ENCODE data around the gene SUPT6H.
A peak's percentile ranks its signal among the peaks of the same experiment; 100 is the strongest.

Gene SUPT6H

GRCh38 chr17:28716740-28717577, 55.0 kb downstream of the SUPT6H start:
- TF ChIP-seq EZH2 (IDR thresholded peaks at IDR 0.05; ENCODE audit: borderline replicate concordance, low read length) = no peak
- TF ChIP-seq CTCF (IDR thresholded peaks at IDR 0.05; ENCODE audit: low read length) = no peak
- Histone ChIP-seq H3K9me2 (ENCODE audit: low read depth, low read length) (no peaks in the 10 kb centered on the region), H3K4me3 (ENCODE audit: low read depth, low read length, poor library complexity, severe bottlenecking) (peak overlapping the region; percentile 13), H3K4me2 (ENCODE audit: low read length) (peak overlapping the region; percentile 74; the same call in 1 of the 2 replicates), H3K4me1 (ENCODE audit: insufficient read depth, low read length, severe bottlenecking) (peaks cover 36% of the 10 kb centered on the region), H3K79me2 (ENCODE audit: insufficient read depth, low read length) (peaks cover 18% of the 10 kb centered on the region), H4K20me1 (ENCODE audit: insufficient read depth, low read length) (no peaks in the 10 kb centered on the region), H3K27me3 (ENCODE audit: insufficient read depth, low read length) (no peaks in the 10 kb centered on the region), H3F3A (ENCODE audit: insufficient read depth, low read length) (no peaks in the 10 kb centered on the region), H2AFZ (ENCODE audit: low read length) (no peak overlapping the region), H3K9me3 (ENCODE audit: low read length) (no peaks in the 10 kb centered on the region), H3K9ac (ENCODE audit: low read length) (no peak overlapping the region; the same call in 1 of the 2 replicates), H3K27ac (ENCODE audit: low read depth, low read length, poor library complexity, severe bottlenecking) (no peak overlapping the region), H3K36me3 (ENCODE audit: insufficient read depth, low read length) (peaks cover 20% of the 10 kb centered on the region)

- peaks cover 38% of the 10 kb centered on the region for H3K4me1 ChIP-seq (ENCODE audit: insufficient read depth, low read length, severe bottlenecking)
- H4K20me1 ChIP-seq (ENCODE audit: insufficient read depth, low read length) = no peaks in the 10 kb centered on the region
- H3K79me2 ChIP-seq (ENCODE audit: insufficient read depth, low read length) = peaks cover 18% of the 10 kb centered on the region
- H3K27me3 ChIP-seq (ENCODE audit: insufficient read depth, low read length) = no peaks in the 10 kb centered on the region
- H3F3A ChIP-seq (ENCODE audit: insufficient read depth, low read length) = 0 out of 2 replicates have a peak, but pooled peaks cover 4% of the 10 kb centered on the region
- peaks cover 28% of the 10 kb centered on the region for H3K36me3 ChIP-seq (ENCODE audit: insufficient read depth, low read length)
- H3K9ac ChIP-seq (ENCODE audit: low read length) = no peak within 1 kb of the TSS; the same call in 1 of the 2 replicates
- H2AFZ ChIP-seq (ENCODE audit: low read length) = no peak within 1 kb of the TSS
- H3K4me3 ChIP-seq (ENCODE audit: low read depth, low read length, poor library complexity, severe bottlenecking) = peak within 1 kb of the TSS; percentile 13
- H3K9me2 ChIP-seq (ENCODE audit: low read depth, low read length) = no peaks in the 10 kb centered on the region
- no peaks in the 10 kb centered on the region for H3K9me3 ChIP-seq (ENCODE audit: low read length)
- no peak within 1 kb of the TSS for H3K27ac ChIP-seq (ENCODE audit: low read depth, low read length, poor library complexity, severe bottlenecking)
- TF ChIP-seq EZH2 (IDR thresholded peaks at IDR 0.05; ENCODE audit: borderline replicate concordance, low read length) = no peak
- TF ChIP-seq CTCF (IDR thresholded peaks at IDR 0.05; ENCODE audit: low read length) = no peak; the same call in 1 of the 2 replicates
- H3K4me2 ChIP-seq (ENCODE audit: low read length) = peak within 1 kb of the TSS; percentile 74; the same call in 1 of the 2 replicates
These were observed 55.8 kb downstream of the SUPT6H start, which contains the start of gene RAB34 for GRCh38 chr17:28717578-28718332. Gene RAB34, minus strand, starts transcription at chr17:28717868. Its CDS starts 602 bp downstream, at chr17:28717266.

- H3K4me1 ChIP-seq (ENCODE audit: insufficient read depth, low read length, severe bottlenecking) = peaks cover 45% of the 10 kb centered on the region
- H3K36me3 ChIP-seq (ENCODE audit: insufficient read depth, low read length) = peaks cover 35% of the 10 kb centered on the region
- H3K9me2 ChIP-seq (ENCODE audit: low read depth, low read length) = no peaks in the 10 kb centered on the region
- H4K20me1 ChIP-seq (ENCODE audit: insufficient read depth, low read length) = no peaks in the 10 kb centered on the region
- H3K79me2 ChIP-seq (ENCODE audit: insufficient read depth, low read length) = peaks cover 18% of the 10 kb centered on the region
- H3F3A ChIP-seq (ENCODE audit: insufficient read depth, low read length) = peaks cover 9% of the 10 kb centered on the region; the same call in 1 of the 2 replicates
- H3K27me3 ChIP-seq (ENCODE audit: insufficient read depth, low read length) = no peaks in the 10 kb centered on the region
- H3K9me3 ChIP-seq (ENCODE audit: low read length) = no peaks in the 10 kb centered on the region
- H3K9ac ChIP-seq (ENCODE audit: low read length) = no peak overlapping the region
- TF ChIP-seq CTCF (IDR thresholded peaks at IDR 0.05; ENCODE audit: low read length) (no peak), EZH2 (IDR thresholded peaks at IDR 0.05; ENCODE audit: borderline replicate concordance, low read length) (no peak)
- no peak overlapping the region for H3K27ac ChIP-seq (ENCODE audit: low read depth, low read length, poor library complexity, severe bottlenecking)
- peak overlapping the region; percentile 74; the same call in 1 of the 2 replicates for H3K4me2 ChIP-seq (ENCODE audit: low read length)
- H2AFZ ChIP-seq (ENCODE audit: low read length) = no peak overlapping the region
- no peak overlapping the region for H3K4me3 ChIP-seq (ENCODE audit: low read depth, low read length, poor library complexity, severe bottlenecking)
These were observed 56.5 kb downstream of the SUPT6H start for GRCh38 chr17:28718333-28719020.

All from OCI-LY1 (cell line).